HEK293 (cell line): ENCODE data around the gene STRA6.
A peak's percentile ranks its signal among the peaks of the same experiment; 100 is the strongest.

Experiments
- CTCF ChIA-PET: fragments of 350-600 bp; formaldehyde crosslinking; extraction: SDS; loops from one replicate; lab custom pipeline; 2021; ENCODE audit warnings: antibody characterized with exemption; lab: Yijun Ruan, JAX
- POLR2A ChIA-PET: fragments of 300-600 bp; formaldehyde crosslinking; extraction: SDS; loops from one replicate; lab custom pipeline; 2020; ENCODE audit warnings: antibody characterized with exemption, inconsistent platforms; lab: Yijun Ruan, JAX
- H3K27ac ChIP-seq: fragments of 200-500 bp; sonication (Bioruptor generic); 2 replicates; pipeline ENCODE4 v1.5.1; 2014; ENCODE audit warnings: low read depth, low read length, control low read depth, inconsistent platforms; ENCODE audit errors: extremely low read depth
- H3K36me3 ChIP-seq, 2 experiments: fragments of 200-500 bp in 1 of 2; sonication (Bioruptor generic) in 1 of 2; 1 replicate in 1 of 2; 2 replicates in 1 of 2; pipeline ENCODE4 v1.5.1; 2014 to 2017; ENCODE audit warnings: inconsistent platforms in 2 of 2, low read length in 2 of 2; ENCODE audit not compliant: control insufficient read depth in 2 of 2, insufficient read depth in 1 of 2
- H3K4me1 ChIP-seq: fragments of 200-500 bp; sonication (Bioruptor generic); 2 replicates; pipeline ENCODE4 v1.5.1; 2014; ENCODE audit warnings: mild to moderate bottlenecking, low read length, inconsistent platforms; ENCODE audit not compliant: control insufficient read depth, insufficient read depth
- H3K4me3 ChIP-seq: 2 replicates; pipeline ENCODE4 v1.5.1; 2011; ENCODE audit warnings: low read depth, mild to moderate bottlenecking, control low read depth, low read length, moderate library complexity
- H3K9me3 ChIP-seq: fragments of 200-500 bp; sonication (Bioruptor generic); 2 replicates; pipeline ENCODE4 v1.5.1; 2014; ENCODE audit warnings: low read depth, low read length, inconsistent platforms; ENCODE audit not compliant: control insufficient read depth, insufficient read depth
- EGR2 ChIP-seq: fragments of 450-650 bp; formaldehyde crosslinking; IDR thresholded peaks from 2 replicates; pipeline ENCODE4 v1.5.1; 2016; ENCODE audit warnings: low read depth, missing biosample characterization, missing genetic modification characterization
- GLI2 ChIP-seq: fragments of 450-650 bp; formaldehyde crosslinking; IDR thresholded peaks from 2 replicates; pipeline ENCODE4; 2017; ENCODE audit warnings: missing biosample characterization, missing genetic modification characterization, low read depth, borderline replicate concordance
- GLI4 ChIP-seq: fragments of 450-650 bp; formaldehyde crosslinking; IDR thresholded peaks from 2 replicates; pipeline ENCODE4 v1.5.1; 2016; ENCODE audit warnings: missing biosample characterization, missing genetic modification characterization
- KLF10 ChIP-seq: fragments of 450-650 bp; IDR thresholded peaks from 2 replicates; pipeline ENCODE4 v1.5.1; 2018; ENCODE audit warnings: missing biosample characterization, mild to moderate bottlenecking, missing genetic modification characterization
- PATZ1 ChIP-seq: fragments of 450-650 bp; formaldehyde crosslinking; IDR thresholded peaks from 2 replicates; pipeline ENCODE4 v1.5.1; 2016; ENCODE audit warnings: missing biosample characterization, missing genetic modification characterization
- SALL2 ChIP-seq: fragments of 450-650 bp; formaldehyde crosslinking; IDR thresholded peaks from 2 replicates; pipeline ENCODE4 v1.5.0; 2017; ENCODE audit warnings: missing biosample characterization, mild to moderate bottlenecking, missing genetic modification characterization, borderline replicate concordance
- SCRT2 ChIP-seq: fragments of 450-650 bp; formaldehyde crosslinking; IDR thresholded peaks from 2 replicates; pipeline ENCODE4 v1.5.1; 2016; ENCODE audit warnings: missing biosample characterization, missing genetic modification characterization
- SP2 ChIP-seq: fragments of 450-650 bp; formaldehyde crosslinking; IDR thresholded peaks from 2 replicates; pipeline ENCODE4 v1.5.1; 2016; ENCODE audit warnings: missing biosample characterization, missing genetic modification characterization
- SP7 ChIP-seq: fragments of 450-650 bp; formaldehyde crosslinking; IDR thresholded peaks from 2 replicates; pipeline ENCODE4 v1.5.1; 2016; ENCODE audit warnings: missing biosample characterization, missing genetic modification characterization
- YY1 ChIP-seq: fragments of 450-650 bp; formaldehyde crosslinking; IDR thresholded peaks from 2 replicates; pipeline ENCODE4 v1.5.1; 2018; ENCODE audit warnings: missing biosample characterization, missing genetic modification characterization
- ZBTB1 ChIP-seq: fragments of 450-650 bp; formaldehyde crosslinking; IDR thresholded peaks from 2 replicates; pipeline ENCODE4 v1.5.1; 2016; ENCODE audit warnings: missing biosample characterization, missing genetic modification characterization
- ZFHX2 ChIP-seq: fragments of 450-650 bp; formaldehyde crosslinking; conservative IDR thresholded peaks from 2 replicates; pipeline ENCODE4 v1.5.1; 2016; ENCODE audit warnings: missing biosample characterization, missing genetic modification characterization
- ZFP37 ChIP-seq: fragments of 450-650 bp; formaldehyde crosslinking; IDR thresholded peaks from 2 replicates; pipeline ENCODE4 v1.5.1; 2016; ENCODE audit warnings: missing biosample characterization, missing genetic modification characterization
- ZFP69B ChIP-seq: fragments of 450-650 bp; formaldehyde crosslinking; IDR thresholded peaks from 2 replicates; pipeline ENCODE4 v1.5.1; 2016; ENCODE audit warnings: missing biosample characterization, missing genetic modification characterization
- ZNF155 ChIP-seq: fragments of 450-650 bp; formaldehyde crosslinking; IDR thresholded peaks from 2 replicates; pipeline ENCODE4 v1.5.1; 2016; ENCODE audit warnings: missing biosample characterization, missing genetic modification characterization
- ZNF157 ChIP-seq: fragments of 450-650 bp; formaldehyde crosslinking; IDR thresholded peaks from 2 replicates; pipeline ENCODE4 v1.5.1; 2016; ENCODE audit warnings: missing biosample characterization, missing genetic modification characterization
- ZNF16 ChIP-seq: fragments of 450-650 bp; formaldehyde crosslinking; IDR thresholded peaks from 2 replicates; pipeline ENCODE4 v1.5.1; 2016; ENCODE audit warnings: low read depth, missing biosample characterization, missing genetic modification characterization
- ZNF169 ChIP-seq: fragments of 450-650 bp; formaldehyde crosslinking; IDR thresholded peaks from 2 replicates; pipeline ENCODE4 v1.5.1; 2016; ENCODE audit warnings: missing biosample characterization, missing genetic modification characterization
- ZNF175 ChIP-seq: fragments of 450-650 bp; formaldehyde crosslinking; IDR thresholded peaks from 2 replicates; pipeline ENCODE4 v1.5.1; 2016; ENCODE audit warnings: missing biosample characterization, missing genetic modification characterization
- ZNF23 ChIP-seq: fragments of 450-650 bp; formaldehyde crosslinking; IDR thresholded peaks from 2 replicates; pipeline ENCODE4 v1.5.1; 2016; ENCODE audit warnings: missing biosample characterization, missing genetic modification characterization, borderline replicate concordance
- ZNF274 ChIP-seq, 2 experiments: fragments of 200-500 bp in 1 of 2; fragments of 450-650 bp in 1 of 2; sonication (Bioruptor generic) in 1 of 2; formaldehyde crosslinking in 1 of 2; IDR thresholded peaks; 2 replicates each; pipeline versions ENCODE4 v1.5.1 to v1.6.1; 2014 to 2016; ENCODE audit warnings: borderline replicate concordance in 1 of 2, inconsistent platforms in 1 of 2, low read length in 1 of 2, missing biosample characterization in 1 of 2, missing genetic modification characterization in 1 of 2
- ZNF341 ChIP-seq: fragments of 450-650 bp; formaldehyde crosslinking; IDR thresholded peaks from 2 replicates; pipeline ENCODE4; 2016; ENCODE audit warnings: low read depth, missing biosample characterization, missing genetic modification characterization
- ZNF404 ChIP-seq: fragments of 450-650 bp; formaldehyde crosslinking; IDR thresholded peaks from 2 replicates; pipeline ENCODE4 v1.5.1; 2017; ENCODE audit warnings: missing biosample characterization, missing genetic modification characterization
- ZNF473 ChIP-seq: fragments of 450-650 bp; formaldehyde crosslinking; IDR thresholded peaks from 2 replicates; pipeline ENCODE4 v1.5.1; 2017; ENCODE audit warnings: missing biosample characterization, missing genetic modification characterization
- ZNF501 ChIP-seq: fragments of 450-650 bp; formaldehyde crosslinking; IDR thresholded peaks from 2 replicates; pipeline ENCODE4 v1.5.1; 2016; ENCODE audit warnings: missing biosample characterization, missing genetic modification characterization
- ZNF518A ChIP-seq: fragments of 450-650 bp; formaldehyde crosslinking; conservative IDR thresholded peaks from 2 replicates; pipeline ENCODE4 v1.5.1; 2016; ENCODE audit warnings: low read depth, missing biosample characterization, missing genetic modification characterization
- ZNF521 ChIP-seq: fragments of 450-650 bp; formaldehyde crosslinking; IDR thresholded peaks from 2 replicates; pipeline ENCODE4 v1.5.1; 2017; ENCODE audit warnings: missing biosample characterization, mild to moderate bottlenecking, missing genetic modification characterization
- ZNF549 ChIP-seq: fragments of 450-650 bp; IDR thresholded peaks from 2 replicates; pipeline ENCODE4 v1.5.1; 2018; ENCODE audit warnings: missing biosample characterization, missing genetic modification characterization, mild to moderate bottlenecking, inconsistent platforms, moderate library complexity
- ZNF558 ChIP-seq: fragments of 450-650 bp; formaldehyde crosslinking; IDR thresholded peaks from 2 replicates; pipeline ENCODE4 v1.5.1; 2016; ENCODE audit warnings: missing biosample characterization, missing genetic modification characterization
- ZNF600 ChIP-seq: fragments of 450-650 bp; formaldehyde crosslinking; IDR thresholded peaks from 2 replicates; pipeline ENCODE4 v1.5.1; 2016; ENCODE audit warnings: missing biosample characterization, missing genetic modification characterization
- ZNF623 ChIP-seq: fragments of 450-650 bp; formaldehyde crosslinking; IDR thresholded peaks from 2 replicates; pipeline ENCODE4 v1.5.1; 2016; ENCODE audit warnings: missing biosample characterization, missing genetic modification characterization
- ZNF747 ChIP-seq: fragments of 450-650 bp; formaldehyde crosslinking; IDR thresholded peaks from 2 replicates; pipeline ENCODE4 v1.5.1; 2016; ENCODE audit warnings: missing biosample characterization, missing genetic modification characterization
- TF ChIP-seq, protein P1 (sequence below): fragments of 450-650 bp; formaldehyde crosslinking; IDR thresholded peaks from 2 replicates; pipeline ENCODE4 v1.5.1; 2017; ENCODE audit warnings: missing biosample characterization, missing genetic modification characterization
- TF ChIP-seq, protein P2 (sequence below): fragments of 450-650 bp; IDR thresholded peaks from 2 replicates; pipeline ENCODE4 v1.5.1; 2018; ENCODE audit warnings: missing biosample characterization, missing genetic modification characterization

Gene STRA6

GRCh38 chr15:74179101-74179841 is 23.3 kb downstream of the STRA6 start:
- CTCF ChIA-PET: interaction anchor here (1.4 kb wide), 1 partner anchor 60 kb away, joined by 3 read pairs; no protein-coding TSS in a partner anchor

GRCh38 chr15:74178326-74179100 is 24.1 kb downstream of the STRA6 start:
- no peaks in the 10 kb centered on the region for H3K9me3 ChIP-seq
- H3K4me1 ChIP-seq: peaks cover 16% of the 10 kb centered on the region
- H3K36me3 ChIP-seq: peaks cover 0 to 8% of the 10 kb centered on the region in 2 experiments; a peak in 1 of 3 replicates
- H3K27ac ChIP-seq: peak overlapping the region; percentile 17; the same call in 1 of the 2 replicates
- ChIA-PET CTCF (interaction anchor here (0.7 to 2.0 kb wide), 6 partner anchors 34 to 144 kb away, joined by 3 to 8 read pairs (median 3); no protein-coding TSS in a partner anchor), POLR2A (interaction anchor here (1.0 to 3.5 kb wide), 5 partner anchors 16 to 49 kb away, joined by 3 to 21 read pairs (median 5); partner anchors contain the start of genes ISLR2 and STRA6)
- no peak overlapping the region for H3K4me3 ChIP-seq
- TF ChIP-seq SP2: no peak
- no peak for TF ChIP-seq SCRT2
- no peak for TF ChIP-seq ZNF558 (tag by site-specific recombination)
- TF ChIP-seq ZNF521 (tag by site-specific recombination): no peak
- TF ChIP-seq ZNF501 (tag by site-specific recombination): no peak
- TF ChIP-seq GLI2: no peak
- no peak for TF ChIP-seq ZNF16 (tag by site-specific recombination)
- no peak for TF ChIP-seq ZNF518A
- no peak for TF ChIP-seq ZNF175
- TF ChIP-seq, protein P1, sequence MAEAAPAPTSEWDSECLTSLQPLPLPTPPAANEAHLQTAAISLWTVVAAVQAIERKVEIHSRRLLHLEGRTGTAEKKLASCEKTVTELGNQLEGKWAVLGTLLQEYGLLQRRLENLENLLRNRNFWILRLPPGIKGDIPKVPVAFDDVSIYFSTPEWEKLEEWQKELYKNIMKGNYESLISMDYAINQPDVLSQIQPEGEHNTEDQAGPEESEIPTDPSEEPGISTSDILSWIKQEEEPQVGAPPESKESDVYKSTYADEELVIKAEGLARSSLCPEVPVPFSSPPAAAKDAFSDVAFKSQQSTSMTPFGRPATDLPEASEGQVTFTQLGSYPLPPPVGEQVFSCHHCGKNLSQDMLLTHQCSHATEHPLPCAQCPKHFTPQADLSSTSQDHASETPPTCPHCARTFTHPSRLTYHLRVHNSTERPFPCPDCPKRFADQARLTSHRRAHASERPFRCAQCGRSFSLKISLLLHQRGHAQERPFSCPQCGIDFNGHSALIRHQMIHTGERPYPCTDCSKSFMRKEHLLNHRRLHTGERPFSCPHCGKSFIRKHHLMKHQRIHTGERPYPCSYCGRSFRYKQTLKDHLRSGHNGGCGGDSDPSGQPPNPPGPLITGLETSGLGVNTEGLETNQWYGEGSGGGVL: no peak
- no peak for TF ChIP-seq PATZ1 (tag by site-specific recombination)
- TF ChIP-seq ZNF169 (tag by site-specific recombination): no peak
- TF ChIP-seq KLF10 (tag by site-specific recombination): no peak

More at GRCh38 chr15:74179101-74179841, 23.3 kb downstream of the STRA6 start:
- H3K36me3 ChIP-seq: peaks cover 0 to 8% of the 10 kb centered on the region in 2 experiments; a peak in 1 of 3 replicates
- peaks cover 13% of the 10 kb centered on the region for H3K4me1 ChIP-seq
- no peaks in the 10 kb centered on the region for H3K9me3 ChIP-seq
- TF ChIP-seq ZNF274 (IDR thresholded peaks at IDR 0.05; ENCODE audit: low read length) (no peak), ZNF274 (tag by site-specific recombination; IDR thresholded peaks at IDR 0.05; ENCODE audit: borderline replicate concordance) (no peak), EGR2 (tag by site-specific recombination) (peak; percentile 34; the same call in 1 of the 2 replicates), ZFP37 (tag by site-specific recombination) (no peak), SP7 (peak; percentile 26; the same call in 1 of the 2 replicates), ZBTB1 (tag by site-specific recombination) (no peak), ZNF747 (tag by site-specific recombination) (no peak), YY1 (tag by site-specific recombination) (no peak), ZFP69B (tag by site-specific recombination) (no peak), ZNF157 (no peak), ZNF473 (tag by site-specific recombination) (no peak), ZNF404 (tag by site-specific recombination) (no peak), ZNF600 (tag by site-specific recombination) (peak; percentile 36; the same call in 1 of the 2 replicates), ZFHX2 (tag by site-specific recombination) (peak; percentile 71), ZNF341 (tag by site-specific recombination) (0 out of 2 replicates have a peak, but pooled peaks have one; percentile 12), SALL2 (tag by site-specific recombination) (no peak), ZNF155 (tag by site-specific recombination) (no peak), GLI4 (tag by site-specific recombination) (no peak), ZNF549 (no peak), ZNF623 (no peak), ZNF23 (no peak)
- TF ChIP-seq, protein P2, sequence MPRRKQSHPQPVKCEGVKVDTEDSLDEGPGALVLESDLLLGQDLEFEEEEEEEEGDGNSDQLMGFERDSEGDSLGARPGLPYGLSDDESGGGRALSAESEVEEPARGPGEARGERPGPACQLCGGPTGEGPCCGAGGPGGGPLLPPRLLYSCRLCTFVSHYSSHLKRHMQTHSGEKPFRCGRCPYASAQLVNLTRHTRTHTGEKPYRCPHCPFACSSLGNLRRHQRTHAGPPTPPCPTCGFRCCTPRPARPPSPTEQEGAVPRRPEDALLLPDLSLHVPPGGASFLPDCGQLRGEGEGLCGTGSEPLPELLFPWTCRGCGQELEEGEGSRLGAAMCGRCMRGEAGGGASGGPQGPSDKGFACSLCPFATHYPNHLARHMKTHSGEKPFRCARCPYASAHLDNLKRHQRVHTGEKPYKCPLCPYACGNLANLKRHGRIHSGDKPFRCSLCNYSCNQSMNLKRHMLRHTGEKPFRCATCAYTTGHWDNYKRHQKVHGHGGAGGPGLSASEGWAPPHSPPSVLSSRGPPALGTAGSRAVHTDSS (tag by site-specific recombination): no peak
- TF ChIP-seq, all 188 proteins: peak for 5
- no peak overlapping the region for H3K4me3 ChIP-seq
- no peak overlapping the region; the same call in 1 of the 2 replicates for H3K27ac ChIP-seq
- POLR2A ChIA-PET: interaction anchor here (2.9 to 3.5 kb wide), 2 partner anchors 17 to 22 kb away, joined by 18 to 21 read pairs; partner anchors contain the start of gene STRA6
